ENCODE data around the gene ZKSCAN8.

ZKSCAN8 gene

DNA sequence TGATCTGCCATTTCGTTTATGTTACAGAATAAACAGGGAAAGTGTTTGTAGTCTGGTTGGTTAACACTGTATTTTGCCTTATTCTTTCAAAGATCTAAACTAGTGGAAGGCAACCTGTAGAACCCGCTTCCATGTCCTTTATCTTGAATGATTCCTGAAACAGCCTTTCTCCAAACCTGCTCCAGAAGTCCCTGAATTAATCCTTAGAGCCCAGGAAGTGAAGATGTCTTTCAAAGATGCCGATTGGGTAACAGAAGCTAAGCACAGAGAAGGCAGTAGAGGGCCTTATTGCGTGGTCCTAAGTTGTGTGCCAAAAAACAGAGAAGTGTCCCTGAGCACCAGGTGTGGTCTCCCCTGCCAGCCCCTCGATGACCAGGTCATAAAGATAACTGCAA lies 36.4 kb upstream of the ZKSCAN8 start:
- H3K9me3 ChIP-seq (replicated peaks in 1 of 2; ENCODE audit: control insufficient read depth in 2 of 2, insufficient read depth in 1 of 2, low read depth in 1 of 2, low read length in 2 of 2): no peaks in the 10 kb centered on the region
- H2BK12ac ChIP-seq (ENCODE audit: low read length): no peak overlapping the region
- H2AK5ac ChIP-seq (ENCODE audit: low read depth, low read length): no peak overlapping the region
- H3K27ac ChIP-seq (replicated peaks; ENCODE audit: low read length): no peak overlapping the region
- no peak overlapping the region for H4K8ac ChIP-seq (ENCODE audit: low read depth, low read length)
- H3K4ac ChIP-seq (ENCODE audit: low read length): no peak overlapping the region
- H3K18ac ChIP-seq (ENCODE audit: low read length): no peak overlapping the region
- no peak overlapping the region for H2BK15ac ChIP-seq (ENCODE audit: low read length)
- no peaks in the 10 kb centered on the region for H3K79me1 ChIP-seq (ENCODE audit: low read depth, low read length)
- peaks cover 0 to 2% of the 10 kb centered on the region in 2 donors for H3K4me1 ChIP-seq (ENCODE audit: control insufficient read depth in 2 of 2, insufficient read depth in 1 of 2, low read depth in 1 of 2, low read length in 2 of 2)
- no peak overlapping the region for H2BK120ac ChIP-seq (ENCODE audit: low read depth, low read length)
- H3K14ac ChIP-seq (ENCODE audit: low read length): no peak overlapping the region
- peak overlapping the region; percentile 90 for H3K9ac ChIP-seq (ENCODE audit: low read depth, low read length, poor library complexity)
- DNase-seq (ENCODE audit: low spot score): no peak
- WGBS, 2 donors (ENCODE audit: extremely low coverage in 2 of 2, insufficient read length in 2 of 2, insufficient replicate concordance in 1 of 2): no CpG with 5 or more reads among the region's 5 CpGs
- no peak overlapping the region for H2BK5ac ChIP-seq (ENCODE audit: low read length)
- peak overlapping the region; percentile 92 for H2AFZ ChIP-seq (ENCODE audit: low read length)
- H3K27me3 ChIP-seq (ENCODE audit: control insufficient read depth in 3 of 3, insufficient read depth in 3 of 3, low read depth in 1 of 3, low read length in 3 of 3): no peaks in the 10 kb centered on the region
- peak overlapping the region; percentile 65 to 84 for H3K4me3 ChIP-seq (ENCODE audit: low read length in 2 of 2)
- H3K23ac ChIP-seq (ENCODE audit: low read depth, low read length, poor library complexity): no peak overlapping the region
- H3K4me2 ChIP-seq (ENCODE audit: insufficient read depth, low read length, poor library complexity, severe bottlenecking): peak overlapping the region; percentile 85
- H4K91ac ChIP-seq (ENCODE audit: low read depth, low read length, poor library complexity): no peak overlapping the region
- no peaks in the 10 kb centered on the region for H3K36me3 ChIP-seq (replicated peaks in 1 of 2; ENCODE audit: control insufficient read depth in 2 of 2, insufficient read depth in 2 of 2, low read length in 2 of 2)

DNA sequence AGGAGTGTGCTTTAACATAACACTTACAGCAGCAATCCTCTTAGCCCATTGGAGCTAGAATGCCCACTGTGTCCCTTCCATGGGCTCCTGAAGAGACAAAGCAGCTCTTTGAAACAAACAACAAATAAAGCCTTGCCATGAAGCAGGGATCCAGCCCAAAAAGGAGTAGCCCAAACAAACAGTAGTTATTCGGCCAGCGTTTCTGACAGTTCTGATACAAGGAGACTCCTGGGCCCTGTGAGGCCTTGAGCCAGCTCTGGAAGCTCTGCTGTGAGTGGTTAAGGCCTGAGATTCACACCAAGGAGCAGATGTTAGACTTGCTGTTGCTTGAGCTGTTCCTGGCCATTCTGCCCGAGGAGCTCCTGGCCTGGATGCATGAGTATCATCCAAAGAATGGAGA lies 34.2 kb upstream of the ZKSCAN8 start:
- Histone ChIP-seq H3K4me2 (ENCODE audit: insufficient read depth, low read length, poor library complexity, severe bottlenecking) (no peak overlapping the region), H3K9me3 (replicated peaks in 1 of 2; ENCODE audit: control insufficient read depth in 2 of 2, insufficient read depth in 1 of 2, low read depth in 1 of 2, low read length in 2 of 2) (no peaks in the 10 kb centered on the region), H4K91ac (ENCODE audit: low read depth, low read length, poor library complexity) (no peak overlapping the region), H3K36me3 (replicated peaks in 1 of 2; ENCODE audit: control insufficient read depth in 2 of 2, insufficient read depth in 2 of 2, low read length in 2 of 2) (no peaks in the 10 kb centered on the region), H2BK15ac (ENCODE audit: low read length) (no peak overlapping the region), H2AK5ac (ENCODE audit: low read depth, low read length) (no peak overlapping the region), H4K8ac (ENCODE audit: low read depth, low read length) (no peak overlapping the region), H3K14ac (ENCODE audit: low read length) (no peak overlapping the region), H3K27me3 (ENCODE audit: control insufficient read depth in 3 of 3, insufficient read depth in 3 of 3, low read depth in 1 of 3, low read length in 3 of 3) (no peaks in the 10 kb centered on the region), H2BK5ac (ENCODE audit: low read length) (no peak overlapping the region), H2BK120ac (ENCODE audit: low read depth, low read length) (no peak overlapping the region), H3K4me1 (ENCODE audit: control insufficient read depth in 2 of 2, insufficient read depth in 1 of 2, low read depth in 1 of 2, low read length in 2 of 2) (peaks cover 0 to 2% of the 10 kb centered on the region in 2 donors), H3K18ac (ENCODE audit: low read length) (no peak overlapping the region), H3K79me1 (ENCODE audit: low read depth, low read length) (no peaks in the 10 kb centered on the region), H3K4me3 (ENCODE audit: low read length in 2 of 2) (no peak overlapping the region), H2AFZ (ENCODE audit: low read length) (no peak overlapping the region), H3K23ac (ENCODE audit: low read depth, low read length, poor library complexity) (no peak overlapping the region), H3K27ac (replicated peaks; ENCODE audit: low read length) (no peak overlapping the region), H2BK12ac (ENCODE audit: low read length) (no peak overlapping the region), H3K4ac (ENCODE audit: low read length) (no peak overlapping the region), H3K9ac (ENCODE audit: low read depth, low read length, poor library complexity) (no peak overlapping the region)
- no CpG with 5 or more reads among the region's 3 CpGs for WGBS, 2 donors (ENCODE audit: extremely low coverage in 2 of 2, insufficient read length in 2 of 2, insufficient replicate concordance in 1 of 2)
- no peak for DNase-seq (ENCODE audit: low spot score)

DNA sequence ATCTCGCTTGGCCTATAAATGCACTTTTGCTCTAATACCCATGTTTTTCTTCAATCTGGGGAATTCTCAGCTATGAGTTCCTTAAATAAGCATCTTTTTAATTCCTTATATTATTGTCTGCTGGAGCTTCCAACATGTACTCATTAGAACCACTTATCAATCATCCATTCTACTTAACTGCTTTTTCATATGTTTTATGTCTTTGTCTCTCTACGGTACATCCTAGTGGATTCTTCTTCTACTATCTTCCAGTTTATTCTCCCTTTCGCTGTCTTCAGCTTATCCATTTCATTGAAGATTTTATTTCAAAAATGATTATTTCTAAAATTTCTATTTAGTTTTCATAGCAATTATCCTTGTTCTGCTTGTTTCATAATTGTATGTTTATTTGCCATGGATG lies 29.7 kb upstream of the ZKSCAN8 start:
- no peaks in the 10 kb centered on the region for H3K9me3 ChIP-seq (replicated peaks in 1 of 2; ENCODE audit: control insufficient read depth in 2 of 2, insufficient read depth in 1 of 2, low read depth in 1 of 2, low read length in 2 of 2)
- H3K18ac ChIP-seq (ENCODE audit: low read length): no peak overlapping the region
- no peak overlapping the region for H2AK5ac ChIP-seq (ENCODE audit: low read depth, low read length)
- no peak overlapping the region for H3K4me2 ChIP-seq (ENCODE audit: insufficient read depth, low read length, poor library complexity, severe bottlenecking)
- no peak overlapping the region for H2BK5ac ChIP-seq (ENCODE audit: low read length)
- H3K27ac ChIP-seq (replicated peaks; ENCODE audit: low read length): no peak overlapping the region
- H3K36me3 ChIP-seq (replicated peaks in 1 of 2; ENCODE audit: control insufficient read depth in 2 of 2, insufficient read depth in 2 of 2, low read length in 2 of 2): peaks cover 5 to 30% of the 10 kb centered on the region in 2 donors
- H3K9ac ChIP-seq (ENCODE audit: low read depth, low read length, poor library complexity): no peak overlapping the region
- no peaks in the 10 kb centered on the region for H3K4me1 ChIP-seq (ENCODE audit: control insufficient read depth in 2 of 2, insufficient read depth in 1 of 2, low read depth in 1 of 2, low read length in 2 of 2)
- H2BK12ac ChIP-seq (ENCODE audit: low read length): no peak overlapping the region
- no peak for DNase-seq (ENCODE audit: low spot score)
- WGBS, 2 donors (ENCODE audit: extremely low coverage in 2 of 2, insufficient read length in 2 of 2, insufficient replicate concordance in 1 of 2): no CpG with 5 or more reads among the region's 3 CpGs
- no peak overlapping the region for H4K91ac ChIP-seq (ENCODE audit: low read depth, low read length, poor library complexity)
- no peak overlapping the region for H2BK120ac ChIP-seq (ENCODE audit: low read depth, low read length)
- H2BK15ac ChIP-seq (ENCODE audit: low read length): no peak overlapping the region
- no peaks in the 10 kb centered on the region for H3K27me3 ChIP-seq (ENCODE audit: control insufficient read depth in 3 of 3, insufficient read depth in 3 of 3, low read depth in 1 of 3, low read length in 3 of 3)
- no peak overlapping the region for H3K4ac ChIP-seq (ENCODE audit: low read length)
- no peak overlapping the region for H2AFZ ChIP-seq (ENCODE audit: low read length)
- no peak overlapping the region for H3K4me3 ChIP-seq (ENCODE audit: low read length in 2 of 2)
- H3K79me1 ChIP-seq (ENCODE audit: low read depth, low read length): no peaks in the 10 kb centered on the region
- no peak overlapping the region for H3K23ac ChIP-seq (ENCODE audit: low read depth, low read length, poor library complexity)
- no peak overlapping the region for H4K8ac ChIP-seq (ENCODE audit: low read depth, low read length)
- H3K14ac ChIP-seq (ENCODE audit: low read length): no peak overlapping the region

DNA sequence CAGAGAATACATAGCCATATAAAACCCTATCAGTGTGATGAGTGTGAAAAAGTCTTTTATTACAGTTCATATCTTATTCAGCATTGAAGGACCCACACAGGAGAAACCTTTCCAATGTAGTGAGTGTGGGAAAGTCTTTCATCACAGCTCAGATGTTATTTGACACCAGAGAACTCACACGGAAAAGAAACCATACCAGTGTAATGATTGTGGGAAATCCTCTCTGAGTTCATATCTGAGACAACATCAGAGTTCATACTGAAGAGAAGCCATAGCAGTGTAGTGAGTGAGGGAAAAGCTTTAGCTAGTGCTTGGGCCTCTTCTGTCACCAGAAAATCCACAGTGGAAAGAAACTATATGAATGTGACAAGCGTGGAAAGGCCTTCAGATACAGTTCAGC lies 25.9 kb upstream of the ZKSCAN8 start:
- no peak overlapping the region for H4K8ac ChIP-seq (ENCODE audit: low read depth, low read length)
- WGBS, 2 donors (ENCODE audit: extremely low coverage in 2 of 2, insufficient read length in 2 of 2, insufficient replicate concordance in 1 of 2): no CpG with 5 or more reads among the region's 2 CpGs
- no peaks in the 10 kb centered on the region for H3K27me3 ChIP-seq (ENCODE audit: control insufficient read depth in 3 of 3, insufficient read depth in 3 of 3, low read depth in 1 of 3, low read length in 3 of 3)
- H3K9me3 ChIP-seq (replicated peaks in 1 of 2; ENCODE audit: control insufficient read depth in 2 of 2, insufficient read depth in 1 of 2, low read depth in 1 of 2, low read length in 2 of 2): no peaks in the 10 kb centered on the region
- DNase-seq (ENCODE audit: low spot score): no peak
- H3K9ac ChIP-seq (ENCODE audit: low read depth, low read length, poor library complexity): no peak overlapping the region
- H2BK120ac ChIP-seq (ENCODE audit: low read depth, low read length): no peak overlapping the region
- H3K4me3 ChIP-seq (ENCODE audit: low read length in 2 of 2): no peak overlapping the region
- no peak overlapping the region for H4K91ac ChIP-seq (ENCODE audit: low read depth, low read length, poor library complexity)
- no peak overlapping the region for H2AK5ac ChIP-seq (ENCODE audit: low read depth, low read length)
- no peak overlapping the region for H2BK15ac ChIP-seq (ENCODE audit: low read length)
- H3K36me3 ChIP-seq (replicated peaks in 1 of 2; ENCODE audit: control insufficient read depth in 2 of 2, insufficient read depth in 2 of 2, low read length in 2 of 2): peaks cover 11 to 68% of the 10 kb centered on the region in 2 donors
- no peak overlapping the region for H3K4ac ChIP-seq (ENCODE audit: low read length)
- no peaks in the 10 kb centered on the region for H3K79me1 ChIP-seq (ENCODE audit: low read depth, low read length)
- no peak overlapping the region for H3K23ac ChIP-seq (ENCODE audit: low read depth, low read length, poor library complexity)
- H3K4me1 ChIP-seq (ENCODE audit: control insufficient read depth in 2 of 2, insufficient read depth in 1 of 2, low read depth in 1 of 2, low read length in 2 of 2): no peaks in the 10 kb centered on the region
- no peak overlapping the region for H3K4me2 ChIP-seq (ENCODE audit: insufficient read depth, low read length, poor library complexity, severe bottlenecking)
- H3K14ac ChIP-seq (ENCODE audit: low read length): no peak overlapping the region
- no peak overlapping the region for H3K18ac ChIP-seq (ENCODE audit: low read length)
- H2AFZ ChIP-seq (ENCODE audit: low read length): no peak overlapping the region
- no peak overlapping the region for H3K27ac ChIP-seq (replicated peaks; ENCODE audit: low read length)
- H2BK5ac ChIP-seq (ENCODE audit: low read length): no peak overlapping the region
- H2BK12ac ChIP-seq (ENCODE audit: low read length): no peak overlapping the region

Measured in neuronal stem cell (in vitro differentiated cells).